ENCODE measurements around the gene DTX3. TPM values are rescaled to one million over a fixed set of nuclear protein-coding genes. Genes with fewer than 3 reads are reported as not detected.
A peak's percentile ranks its signal among the peaks of the same experiment; 100 is the strongest.

The DTX3 gene
- total and polyA plus RNA-seq, 2 of the 13 experiments (the other 11 are each of a cell fraction or from before 2014, with no cell fraction given), result 9.0 to 27.2 TPM

DNA sequence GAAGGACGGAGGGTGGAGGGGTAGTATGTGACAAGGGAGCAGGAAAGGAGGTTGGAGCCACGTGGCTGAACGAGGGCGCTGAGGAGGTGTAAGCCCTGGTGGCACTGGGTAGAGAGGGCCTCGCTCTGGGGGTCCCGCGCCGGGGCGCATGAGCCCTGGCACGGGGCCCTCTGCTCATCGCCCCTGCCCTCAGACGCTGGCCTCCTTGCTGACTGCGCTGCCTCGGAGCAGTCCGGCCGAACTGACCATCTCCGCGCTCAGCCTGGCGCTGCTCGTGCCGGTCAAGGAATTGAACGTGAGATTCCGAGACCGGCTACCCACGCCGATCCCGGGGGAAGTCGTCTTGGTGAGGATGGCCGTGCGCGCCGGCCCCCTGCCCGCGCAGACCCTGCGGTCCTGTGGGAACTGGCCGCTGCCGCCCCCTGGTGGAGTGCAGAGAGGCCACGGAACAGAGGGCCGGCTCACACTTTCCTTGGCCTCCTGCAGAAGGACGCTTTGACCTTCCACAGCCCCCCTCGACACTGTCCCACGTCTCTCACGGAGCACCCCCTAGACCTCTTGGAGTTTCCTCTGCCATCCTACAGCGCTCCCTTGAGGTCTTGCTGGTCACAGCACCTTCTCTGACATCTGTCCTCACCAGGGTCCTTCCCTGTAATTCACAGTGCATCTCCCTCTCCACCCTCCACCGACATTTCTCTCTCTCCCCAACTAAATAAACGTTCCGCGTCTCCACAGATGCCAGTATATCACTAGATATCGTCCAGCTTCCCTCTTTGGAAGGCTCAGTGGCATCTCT, 17.1 kb downstream of the DTX3 start (continued):
- TF ChIP-seq PRDM10 (CRISPR knock-in tag; IDR thresholded peaks at IDR 0.05; ENCODE audit: low read depth), result no peak
- no peak for TF ChIP-seq TCF12 (IDR thresholded peaks at IDR 0.05)
- no peak for TF ChIP-seq TCF12 (CRISPR knock-in tag; IDR thresholded peaks at IDR 0.05)
- TF ChIP-seq MATR3 (CRISPR knock-in tag; IDR thresholded peaks at IDR 0.05), result no peak
- TF ChIP-seq KAT7 (CRISPR knock-in tag; IDR thresholded peaks at IDR 0.05; ENCODE audit: borderline replicate concordance), result no peak
- TF ChIP-seq ZNF205 (CRISPR knock-in tag; IDR thresholded peaks at IDR 0.05), result no peak
- peak; percentile 64 for TF ChIP-seq IKZF4 (CRISPR knock-in tag; IDR thresholded peaks at IDR 0.05; ENCODE audit: borderline replicate concordance, low read depth, not compliant biosample characterization)
- TF ChIP-seq RFXANK (CRISPR knock-in tag; IDR thresholded peaks at IDR 0.05), result no peak
- TF ChIP-seq ARNT (IDR thresholded peaks at IDR 0.05), result no peak
- no peak for TF ChIP-seq CC2D1A (CRISPR knock-in tag; IDR thresholded peaks at IDR 0.05)
- no peak for TF ChIP-seq NFYB (CRISPR knock-in tag; IDR thresholded peaks at IDR 0.05)
- no peak for TF ChIP-seq ZNF570 (CRISPR knock-in tag; IDR thresholded peaks at IDR 0.05; ENCODE audit: borderline replicate concordance)
- TF ChIP-seq NR3C1 (CRISPR knock-in tag; IDR thresholded peaks at IDR 0.05), result no peak
- TF ChIP-seq ZFP90 (CRISPR knock-in tag; IDR thresholded peaks at IDR 0.05; ENCODE audit: borderline replicate concordance), result 0 out of 2 replicates have a peak, but pooled peaks have one; percentile 47
- TF ChIP-seq ZNF761 (CRISPR knock-in tag; conservative IDR thresholded peaks at IDR 0.05), result no peak
- no peak for TF ChIP-seq ZNF234 (CRISPR knock-in tag; conservative IDR thresholded peaks at IDR 0.05)
- TF ChIP-seq ATF1 (CRISPR knock-in tag; IDR thresholded peaks at IDR 0.05), result no peak
- TF ChIP-seq ZNF431 (CRISPR knock-in tag; IDR thresholded peaks at IDR 0.05; ENCODE audit: borderline replicate concordance, low read depth), result no peak
- no peak for TF ChIP-seq ZNF564 (CRISPR knock-in tag; IDR thresholded peaks at IDR 0.05)
- TF ChIP-seq ZSCAN21 (CRISPR knock-in tag; IDR thresholded peaks at IDR 0.05; ENCODE audit: borderline replicate concordance), result no peak; the same call in 1 of the 2 replicates
- TF ChIP-seq, protein P1, sequence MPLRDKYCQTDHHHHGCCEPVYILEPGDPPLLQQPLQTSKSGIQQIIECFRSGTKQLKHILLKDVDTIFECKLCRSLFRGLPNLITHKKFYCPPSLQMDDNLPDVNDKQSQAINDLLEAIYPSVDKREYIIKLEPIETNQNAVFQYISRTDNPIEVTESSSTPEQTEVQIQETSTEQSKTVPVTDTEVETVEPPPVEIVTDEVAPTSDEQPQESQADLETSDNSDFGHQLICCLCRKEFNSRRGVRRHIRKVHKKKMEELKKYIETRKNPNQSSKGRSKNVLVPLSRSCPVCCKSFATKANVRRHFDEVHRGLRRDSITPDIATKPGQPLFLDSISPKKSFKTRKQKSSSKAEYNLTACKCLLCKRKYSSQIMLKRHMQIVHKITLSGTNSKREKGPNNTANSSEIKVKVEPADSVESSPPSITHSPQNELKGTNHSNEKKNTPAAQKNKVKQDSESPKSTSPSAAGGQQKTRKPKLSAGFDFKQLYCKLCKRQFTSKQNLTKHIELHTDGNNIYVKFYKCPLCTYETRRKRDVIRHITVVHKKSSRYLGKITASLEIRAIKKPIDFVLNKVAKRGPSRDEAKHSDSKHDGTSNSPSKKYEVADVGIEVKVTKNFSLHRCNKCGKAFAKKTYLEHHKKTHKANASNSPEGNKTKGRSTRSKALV (CRISPR knock-in tag; IDR thresholded peaks at IDR 0.05), result peak; percentile 88
- TF ChIP-seq KAT8 (CRISPR knock-in tag; IDR thresholded peaks at IDR 0.05), result 0 out of 2 replicates have a peak, but pooled peaks have one; percentile 27
- TF ChIP-seq PBX2 (CRISPR knock-in tag; IDR thresholded peaks at IDR 0.05), result no peak
- TF ChIP-seq POLR2A (IDR thresholded peaks at IDR 0.05; ENCODE audit: insufficient read depth in 1 of 2, low read depth in 2 of 2, low read length in 2 of 2), result no peak
- no peak for TF ChIP-seq ZNF101 (CRISPR knock-in tag; IDR thresholded peaks at IDR 0.05; ENCODE audit: borderline replicate concordance, low read depth)
- no peak for TF ChIP-seq HNRNPL (IDR thresholded peaks at IDR 0.05; ENCODE audit: low read depth, low read length)
- no peak for TF ChIP-seq ISX (CRISPR knock-in tag; conservative IDR thresholded peaks at IDR 0.05)

All from HepG2 (cell line).